ENCODE data around the gene ABCC9. TPM values are rescaled to one million over a fixed set of nuclear protein-coding genes. Genes with fewer than 3 reads are reported as not detected.

ABCC9 gene
- total RNA-seq, 1 experiment from 2014 or later = not detected

- H3K27me3 ChIP-seq (ENCODE audit: insufficient read depth, low read length) = no peaks in the 10 kb centered on the region
- WGBS (ENCODE audit: extremely low coverage, insufficient read length, low lambda C conversion rate) = no CpG with 5 or more reads among the region's 5 CpGs
- H3K56ac ChIP-seq (ENCODE audit: insufficient read length, low read depth, low read length) = no peak overlapping the region
- no peak overlapping the region for H2AK5ac ChIP-seq (ENCODE audit: insufficient read length, low read length)
- H3K23ac ChIP-seq (ENCODE audit: insufficient read length, low read depth, low read length) = no peak overlapping the region
- Mint-ChIP-seq H3K4me3 (no peak overlapping the region), H3K4me1 (no peaks in the 10 kb centered on the region), H3K27ac (no peak overlapping the region; a peak in 1 of 7 replicates), H3K9me3 (peaks cover 3 to 7% of the 10 kb centered on the region in 2 experiments; a peak in 2 of 5 replicates), H3K27me3 (ENCODE audit: low read depth) (peaks cover 4% of the 10 kb centered on the region), H3K36me3 (ENCODE audit: insufficient read depth in 1 of 3, low read depth in 3 of 3) (peaks cover 0 to 4% (median 0%) of the 10 kb centered on the region in 3 experiments; a peak in 1 of 7 replicates)
- H2BK5ac ChIP-seq (ENCODE audit: insufficient read length, low read length) = no peak overlapping the region
- TF ChIP-seq, protein P1, sequence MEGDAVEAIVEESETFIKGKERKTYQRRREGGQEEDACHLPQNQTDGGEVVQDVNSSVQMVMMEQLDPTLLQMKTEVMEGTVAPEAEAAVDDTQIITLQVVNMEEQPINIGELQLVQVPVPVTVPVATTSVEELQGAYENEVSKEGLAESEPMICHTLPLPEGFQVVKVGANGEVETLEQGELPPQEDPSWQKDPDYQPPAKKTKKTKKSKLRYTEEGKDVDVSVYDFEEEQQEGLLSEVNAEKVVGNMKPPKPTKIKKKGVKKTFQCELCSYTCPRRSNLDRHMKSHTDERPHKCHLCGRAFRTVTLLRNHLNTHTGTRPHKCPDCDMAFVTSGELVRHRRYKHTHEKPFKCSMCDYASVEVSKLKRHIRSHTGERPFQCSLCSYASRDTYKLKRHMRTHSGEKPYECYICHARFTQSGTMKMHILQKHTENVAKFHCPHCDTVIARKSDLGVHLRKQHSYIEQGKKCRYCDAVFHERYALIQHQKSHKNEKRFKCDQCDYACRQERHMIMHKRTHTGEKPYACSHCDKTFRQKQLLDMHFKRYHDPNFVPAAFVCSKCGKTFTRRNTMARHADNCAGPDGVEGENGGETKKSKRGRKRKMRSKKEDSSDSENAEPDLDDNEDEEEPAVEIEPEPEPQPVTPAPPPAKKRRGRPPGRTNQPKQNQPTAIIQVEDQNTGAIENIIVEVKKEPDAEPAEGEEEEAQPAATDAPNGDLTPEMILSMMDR (conservative IDR thresholded peaks at IDR 0.05) = no peak
- H3K9ac ChIP-seq (ENCODE audit: extremely low read depth, insufficient read length, low read length) = no peak overlapping the region
- no peak overlapping the region for H3K4me2 ChIP-seq (ENCODE audit: insufficient read depth, insufficient read length, low read length)
- H3K79me2 ChIP-seq (ENCODE audit: insufficient read depth, low read length) = no peaks in the 10 kb centered on the region
- no peak overlapping the region for H3K14ac ChIP-seq (ENCODE audit: insufficient read depth, low read length)
- H3K79me1 ChIP-seq (ENCODE audit: insufficient read depth, low read depth, low read length, poor library complexity, severe bottlenecking) = no peaks in the 10 kb centered on the region
- H4K8ac ChIP-seq (replicated peaks; ENCODE audit: insufficient read length, low read depth, low read length) = no peak overlapping the region
- no peak overlapping the region for H2AFZ ChIP-seq (ENCODE audit: low read length)
- H4K20me1 ChIP-seq (ENCODE audit: control insufficient read depth, insufficient read depth, insufficient read length) = no peaks in the 10 kb centered on the region
- H4K5ac ChIP-seq (ENCODE audit: insufficient read length, low read depth, low read length) = no peak overlapping the region
- no peak overlapping the region for H3K4ac ChIP-seq (ENCODE audit: low read depth, low read length)
- no peaks in the 10 kb centered on the region for H3K4me1 ChIP-seq (ENCODE audit: insufficient read depth, low read length)
- H4K91ac ChIP-seq (ENCODE audit: insufficient read length, low read depth, low read length) = no peak overlapping the region
- no peak overlapping the region for H2BK120ac ChIP-seq (ENCODE audit: low read depth, low read length, poor library complexity, severe bottlenecking)
- no peaks in the 10 kb centered on the region for H3K23me2 ChIP-seq (ENCODE audit: insufficient read length, low read depth, low read length, poor library complexity, severe bottlenecking)
- H3T11ph ChIP-seq (ENCODE audit: low read length) = no peak overlapping the region
- DNase-seq = no peak
- no peak overlapping the region for H3K18ac ChIP-seq (ENCODE audit: insufficient read length, low read depth, low read length)
- H3K9me3 ChIP-seq (ENCODE audit: control insufficient read depth, low read depth, low read length) = no peaks in the 10 kb centered on the region
- H2BK15ac ChIP-seq (ENCODE audit: low read depth, low read length) = no peak overlapping the region
- H2BK20ac ChIP-seq (ENCODE audit: low read depth, low read length, poor library complexity, severe bottlenecking) = no peak overlapping the region
- no peak overlapping the region for H3K27ac ChIP-seq (ENCODE audit: insufficient read length, low read depth, low read length)
- no peak overlapping the region for H2BK12ac ChIP-seq (ENCODE audit: insufficient read length, low read depth, low read length)
Observed at GRCh38 chr12:21962236-21962635, 21.0 kb upstream of the ABCC9 start.

Measured in H9 (cell line).